ENCODE measurements around the gene SF3A1. TPM values are rescaled to one million over a fixed set of nuclear protein-coding genes. Genes with fewer than 3 reads are reported as not detected.

Gene SF3A1
- polyA plus RNA-seq, 1 donor from 2014 or later = 14.4 TPM

GRCh38 chr22:30393322-30393680 is 36.6 kb upstream of the SF3A1 start:
- Histone ChIP-seq H2AFZ (ENCODE audit: low read depth, low read length) (no peak overlapping the region), H3K27ac (ENCODE audit: low read length) (no peak overlapping the region), H3K9me2 (ENCODE audit: insufficient read depth, low read length) (no peaks in the 10 kb centered on the region), H3K9ac (ENCODE audit: low read length) (no peak overlapping the region), H3K79me2 (replicated peaks; ENCODE audit: insufficient read depth, low read length) (no peaks in the 10 kb centered on the region), H3K4me3 (ENCODE audit: low read length) (no peak overlapping the region), H3K9me3 (ENCODE audit: low read length) (no peaks in the 10 kb centered on the region), H3K4me2 (ENCODE audit: low read length) (no peak overlapping the region), H3F3A (ENCODE audit: insufficient read depth, low read length, poor library complexity, severe bottlenecking) (no peaks in the 10 kb centered on the region), H3K36me3 (ENCODE audit: insufficient read depth, low read length) (no peaks in the 10 kb centered on the region), H4K20me1 (ENCODE audit: insufficient read depth) (no peaks in the 10 kb centered on the region), H3K27me3 (ENCODE audit: insufficient read depth, low read depth, low read length) (peaks cover 18% of the 10 kb centered on the region)
- TF ChIP-seq SMC3 (conservative IDR thresholded peaks at IDR 0.05; ENCODE audit: poor library complexity) = no peak
- no peak for TF ChIP-seq MXI1 (conservative IDR thresholded peaks at IDR 0.05; ENCODE audit: poor library complexity, severe bottlenecking)
- TF ChIP-seq TAF1 (IDR thresholded peaks at IDR 0.05; ENCODE audit: low read depth) = no peak
- no peak for TF ChIP-seq CTCF (IDR thresholded peaks at IDR 0.05; ENCODE audit: poor library complexity, severe bottlenecking)
- no peak for TF ChIP-seq EZH2 (IDR thresholded peaks at IDR 0.05; ENCODE audit: borderline replicate concordance, insufficient read depth, low read length, poor library complexity, severe bottlenecking)
- TF ChIP-seq POLR2AphosphoS5 (IDR thresholded peaks at IDR 0.05) = no peak
- TF ChIP-seq EP300 (conservative IDR thresholded peaks at IDR 0.05; ENCODE audit: poor library complexity, severe bottlenecking) = no peak
- TF ChIP-seq RAD21 (conservative IDR thresholded peaks at IDR 0.05) = no peak
- no peak for TF ChIP-seq REST (IDR thresholded peaks at IDR 0.05; ENCODE audit: borderline replicate concordance)

- no peaks in the 10 kb centered on the region for H3F3A ChIP-seq (ENCODE audit: insufficient read depth, low read length, poor library complexity, severe bottlenecking)
- no peaks in the 10 kb centered on the region for H3K9me2 ChIP-seq (ENCODE audit: insufficient read depth, low read length)
- no peaks in the 10 kb centered on the region for H3K9me3 ChIP-seq (ENCODE audit: low read length)
- H3K4me3 ChIP-seq (ENCODE audit: low read length) = no peak overlapping the region
- no peak overlapping the region for H3K9ac ChIP-seq (ENCODE audit: low read length)
- no peak for TF ChIP-seq EZH2 (IDR thresholded peaks at IDR 0.05; ENCODE audit: borderline replicate concordance, insufficient read depth, low read length, poor library complexity, severe bottlenecking)
- no peak for TF ChIP-seq REST (IDR thresholded peaks at IDR 0.05; ENCODE audit: borderline replicate concordance)
- TF ChIP-seq POLR2AphosphoS5 (IDR thresholded peaks at IDR 0.05) = no peak
- TF ChIP-seq TAF1 (IDR thresholded peaks at IDR 0.05; ENCODE audit: low read depth) = no peak
- no peak for TF ChIP-seq SMC3 (conservative IDR thresholded peaks at IDR 0.05; ENCODE audit: poor library complexity)
- TF ChIP-seq CTCF (IDR thresholded peaks at IDR 0.05; ENCODE audit: poor library complexity, severe bottlenecking) = no peak
- TF ChIP-seq MXI1 (conservative IDR thresholded peaks at IDR 0.05; ENCODE audit: poor library complexity, severe bottlenecking) = no peak
- no peak for TF ChIP-seq RAD21 (conservative IDR thresholded peaks at IDR 0.05)
- TF ChIP-seq EP300 (conservative IDR thresholded peaks at IDR 0.05; ENCODE audit: poor library complexity, severe bottlenecking) = no peak
- no peaks in the 10 kb centered on the region for H4K20me1 ChIP-seq (ENCODE audit: insufficient read depth)
- H3K27me3 ChIP-seq (ENCODE audit: insufficient read depth, low read depth, low read length) = peaks cover 15% of the 10 kb centered on the region
- no peaks in the 10 kb centered on the region for H3K36me3 ChIP-seq (ENCODE audit: insufficient read depth, low read length)
- no peak overlapping the region for H3K27ac ChIP-seq (ENCODE audit: low read length)
- no peak overlapping the region for H2AFZ ChIP-seq (ENCODE audit: low read depth, low read length)
- no peak overlapping the region for H3K4me2 ChIP-seq (ENCODE audit: low read length)
- H3K79me2 ChIP-seq (replicated peaks; ENCODE audit: insufficient read depth, low read length) = no peaks in the 10 kb centered on the region
Measured at GRCh38 chr22:30392661-30393321, 36.1 kb upstream of the SF3A1 start.
